H9 (cell line): ENCODE data around the gene HBP1. TPM values are rescaled to one million over a fixed set of nuclear protein-coding genes. Genes with fewer than 3 reads are reported as not detected.

Experiments
- DNase-seq: peaks from one replicate; pipeline ENCODE4 v3.0.0-alpha.2; 2017
- H2AFZ ChIP-seq: one replicate; pipeline ENCODE4 v1.6.1; 2013; ENCODE audit warnings: mild to moderate bottlenecking, low read length, control low read depth, moderate library complexity
- H2AK5ac ChIP-seq: 2 replicates; pipeline ENCODE4 v1.6.1; 2013; ENCODE audit warnings: low read length, control low read depth, mixed read lengths; ENCODE audit not compliant: insufficient read length
- H2BK120ac ChIP-seq: one replicate; pipeline ENCODE4 v1.6.1; 2013; ENCODE audit warnings: low read depth, mild to moderate bottlenecking, low read length, control low read depth, inconsistent platforms; ENCODE audit not compliant: poor library complexity, severe bottlenecking
- H2BK12ac ChIP-seq: 2 replicates; pipeline ENCODE4 v1.6.1; 2013; ENCODE audit warnings: low read length, control low read depth, mixed read lengths, low read depth; ENCODE audit not compliant: insufficient read length
- H2BK15ac ChIP-seq: 2 replicates; pipeline ENCODE4 v1.6.1; 2013; ENCODE audit warnings: low read depth, low read length, control low read depth
- H2BK20ac ChIP-seq: one replicate; pipeline ENCODE4 v1.6.1; 2013; ENCODE audit warnings: low read depth, mild to moderate bottlenecking, low read length, control low read depth, inconsistent platforms; ENCODE audit not compliant: poor library complexity, severe bottlenecking
- H2BK5ac ChIP-seq: 2 replicates; pipeline ENCODE4 v1.6.1; 2013; ENCODE audit warnings: low read length, control low read depth, mixed read lengths; ENCODE audit not compliant: insufficient read length
- H3K14ac ChIP-seq: 2 replicates; pipeline ENCODE4 v1.6.1; 2013; ENCODE audit warnings: low read length, control low read depth; ENCODE audit not compliant: insufficient read depth
- H3K18ac ChIP-seq: 2 replicates; pipeline ENCODE4 v1.6.1; 2013; ENCODE audit warnings: low read depth, mild to moderate bottlenecking, mixed read lengths, low read length, control low read depth; ENCODE audit not compliant: insufficient read length
- H3K23ac ChIP-seq: 2 replicates; pipeline ENCODE4 v1.6.1; 2013; ENCODE audit warnings: low read length, control low read depth, mixed read lengths, low read depth; ENCODE audit not compliant: insufficient read length
- H3K23me2 ChIP-seq: 2 replicates; pipeline ENCODE4 v1.6.1; 2013; ENCODE audit warnings: low read depth, mild to moderate bottlenecking, mixed read lengths, low read length, control low read depth; ENCODE audit not compliant: insufficient read length, poor library complexity, severe bottlenecking
- H3K27ac ChIP-seq: 2 replicates; pipeline ENCODE4 v1.5.1; 2013; ENCODE audit warnings: low read length, control low read depth, mixed read lengths, low read depth; ENCODE audit not compliant: insufficient read length
- H3K27me3 ChIP-seq: 2 replicates; pipeline ENCODE4 v1.6.1; 2013; ENCODE audit warnings: low read length, control low read depth, inconsistent platforms; ENCODE audit not compliant: insufficient read depth
- H3K4ac ChIP-seq: 2 replicates; pipeline ENCODE4 v1.6.1; 2013; ENCODE audit warnings: low read depth, mild to moderate bottlenecking, control low read depth, inconsistent platforms, low read length, moderate library complexity
- H3K4me1 ChIP-seq: 2 replicates; pipeline ENCODE4 v1.6.1; 2013; ENCODE audit warnings: low read length, control low read depth, inconsistent platforms; ENCODE audit not compliant: insufficient read depth
- H3K4me2 ChIP-seq: 2 replicates; pipeline ENCODE4 v1.6.1; 2013; ENCODE audit warnings: low read length, control low read depth, mixed read lengths; ENCODE audit not compliant: insufficient read length, insufficient read depth
- H3K56ac ChIP-seq: 2 replicates; pipeline ENCODE4 v1.6.1; 2013; ENCODE audit warnings: low read depth, mild to moderate bottlenecking, mixed read lengths, low read length, control low read depth; ENCODE audit not compliant: insufficient read length
- H3K79me1 ChIP-seq: 2 replicates; pipeline ENCODE4 v1.6.1; 2013; ENCODE audit warnings: low read depth, mild to moderate bottlenecking, moderate library complexity, low read length, control low read depth, inconsistent platforms; ENCODE audit not compliant: insufficient read depth, poor library complexity, severe bottlenecking
- H3K79me2 ChIP-seq: 2 replicates; pipeline ENCODE4 v1.6.1; 2013; ENCODE audit warnings: low read length, control low read depth, inconsistent platforms; ENCODE audit not compliant: insufficient read depth
- H3K9ac ChIP-seq: 2 replicates; pipeline ENCODE4 v1.6.1; 2013; ENCODE audit warnings: low read length, control low read depth, mixed read lengths; ENCODE audit not compliant: insufficient read length; ENCODE audit errors: extremely low read depth
- H3K9me3 ChIP-seq: one replicate; pipeline ENCODE4 v1.6.1; 2013; ENCODE audit warnings: low read depth, low read length, inconsistent platforms; ENCODE audit not compliant: control insufficient read depth
- H3T11ph ChIP-seq: one replicate; pipeline ENCODE4 v1.6.1; 2013; ENCODE audit warnings: mild to moderate bottlenecking, low read length, control low read depth, inconsistent platforms
- H4K20me1 ChIP-seq: one replicate; pipeline ENCODE4 v1.6.1; 2013; ENCODE audit not compliant: control insufficient read depth, insufficient read length, insufficient read depth
- H4K5ac ChIP-seq: 2 replicates; pipeline ENCODE4 v1.6.1; 2013; ENCODE audit warnings: low read depth, mild to moderate bottlenecking, mixed read lengths, low read length, control low read depth; ENCODE audit not compliant: insufficient read length
- H4K8ac ChIP-seq: replicated peaks from 2 replicates; pipeline ENCODE4 v1.6.1; 2013; ENCODE audit warnings: low read length, control low read depth, mixed read lengths, low read depth; ENCODE audit not compliant: insufficient read length
- H4K91ac ChIP-seq: 2 replicates; pipeline ENCODE4 v1.6.1; 2013; ENCODE audit warnings: low read depth, mild to moderate bottlenecking, moderate library complexity, mixed read lengths, low read length, control low read depth; ENCODE audit not compliant: insufficient read length
- H3K27ac Mint-ChIP-seq, 3 experiments: 2 replicates in 2 of 3; 3 replicates in 1 of 3; pipeline ENCODE4 v1.8.0; 2020 to 2021; ENCODE audit warnings: mixed read lengths in 3 of 3, mild to moderate bottlenecking in 1 of 3, moderate library complexity in 1 of 3
- H3K27me3 Mint-ChIP-seq: 2 replicates; pipeline ENCODE4 v1.8.0; 2021; ENCODE audit warnings: low read depth, mild to moderate bottlenecking, moderate library complexity, mixed read lengths
- H3K36me3 Mint-ChIP-seq, 3 experiments: 2 replicates in 2 of 3; 3 replicates in 1 of 3; pipeline ENCODE4 v1.8.0; 2020 to 2021; ENCODE audit warnings: low read depth in 3 of 3, mixed read lengths in 3 of 3; ENCODE audit not compliant: insufficient read depth in 1 of 3
- H3K4me1 Mint-ChIP-seq, 2 experiments: 2 replicates each; pipeline ENCODE4 v1.8.0; 2020; ENCODE audit warnings: mixed read lengths in 2 of 2
- H3K4me3 Mint-ChIP-seq, 2 experiments: 2 replicates in 1 of 2; 3 replicates in 1 of 2; pipeline ENCODE4 v1.8.0; 2020 to 2021; ENCODE audit warnings: mild to moderate bottlenecking in 2 of 2, mixed read lengths in 2 of 2, moderate library complexity in 1 of 2
- H3K9me3 Mint-ChIP-seq, 2 experiments: 2 replicates in 1 of 2; 3 replicates in 1 of 2; pipeline ENCODE4 v1.8.0; 2020; ENCODE audit warnings: mild to moderate bottlenecking in 2 of 2, mixed read lengths in 2 of 2, moderate library complexity in 1 of 2
- CTCF ChIP-seq: fragments of 200-600 bp; sonication (generic); conservative IDR thresholded peaks from 3 replicates; pipeline ENCODE4 v1.8.0; 2021; ENCODE audit warnings: antibody characterized with exemption, mild to moderate bottlenecking
- WGBS: extraction: QIAGEN DNeasy Blood & Tissue Kit; methylation state at CpG from one replicate; pipeline ENCODE4 v1.1.7; 2013; ENCODE audit warnings: missing lambda C conversion rate, low lambda C conversion rate, mixed read lengths; ENCODE audit not compliant: insufficient read length; ENCODE audit errors: extremely low coverage; 5-methylcytosine and 5-hydroxymethylcytosine counted together
- total RNA-seq: library from RNA; stranded (reverse); gene quantifications from 2 replicates; pipeline ENCODE4 v1.2.1, GENCODE V29; 2021

The HBP1 gene
- total RNA-seq, 1 experiment from 2014 or later, result 27.6 TPM

DNA sequence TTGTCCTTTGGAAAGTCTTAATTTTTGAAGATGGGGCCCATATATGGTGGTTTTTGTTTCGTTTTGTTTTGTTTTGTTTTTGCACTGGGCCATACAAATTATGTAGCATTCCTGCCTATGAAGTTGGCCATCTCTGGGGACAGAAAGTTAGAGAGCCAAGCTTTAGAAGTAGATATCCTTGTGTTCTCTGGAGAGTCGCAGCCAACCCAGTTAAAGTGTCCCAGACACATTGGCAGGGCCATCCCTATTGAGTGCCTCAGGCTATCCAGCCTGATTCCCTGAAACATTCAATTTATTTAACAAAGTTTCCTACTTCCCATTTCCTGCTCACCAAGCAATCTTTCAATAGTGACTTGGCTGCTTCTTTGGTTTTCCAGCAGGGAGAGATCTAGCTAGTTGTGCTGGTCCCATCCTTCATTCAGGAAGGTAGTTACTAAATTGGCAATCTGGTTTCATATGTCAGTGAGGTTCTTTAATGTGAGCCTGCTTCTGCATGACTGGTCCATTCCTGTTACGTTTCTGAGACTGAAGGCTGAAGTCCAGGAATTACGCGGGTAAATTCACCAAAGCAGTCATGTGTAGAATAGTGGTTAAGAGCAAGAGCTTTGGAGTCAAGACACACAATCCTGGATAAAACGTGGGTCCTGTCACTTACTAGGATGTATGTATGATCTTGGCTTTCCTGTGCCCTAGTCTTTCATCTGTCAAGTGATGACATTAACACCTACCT, 49.3 kb upstream of the HBP1 start:
- H3K27ac ChIP-seq, result no peak overlapping the region
- H3K4ac ChIP-seq, result no peak overlapping the region
- H4K8ac ChIP-seq, result no peak overlapping the region
- no peaks in the 10 kb centered on the region for H3K79me1 ChIP-seq
- H3K27me3 ChIP-seq, result no peaks in the 10 kb centered on the region
- H3K23me2 ChIP-seq, result no peaks in the 10 kb centered on the region
- H3K56ac ChIP-seq, result no peak overlapping the region
- WGBS, result no CpG with 5 or more reads among the region's 6 CpGs
- no peak overlapping the region for H3K23ac ChIP-seq
- H2BK12ac ChIP-seq, result no peak overlapping the region
- no peak overlapping the region for H2BK20ac ChIP-seq
- H3K18ac ChIP-seq, result no peak overlapping the region
- H2BK15ac ChIP-seq, result no peak overlapping the region
- no peak overlapping the region for H4K5ac ChIP-seq
- H3K9me3 ChIP-seq, result no peaks in the 10 kb centered on the region
- H2BK120ac ChIP-seq, result no peak overlapping the region
- H3K14ac ChIP-seq, result no peak overlapping the region
- H2BK5ac ChIP-seq, result no peak overlapping the region
- H3K27me3 Mint-ChIP-seq, result no peaks in the 10 kb centered on the region
- H3K4me2 ChIP-seq, result no peak overlapping the region
- no peaks in the 10 kb centered on the region for H3K36me3 Mint-ChIP-seq
- no peak for DNase-seq
- H3K79me2 ChIP-seq, result no peaks in the 10 kb centered on the region
- no peaks in the 10 kb centered on the region for H3K9me3 Mint-ChIP-seq
- H3K4me1 ChIP-seq, result no peaks in the 10 kb centered on the region; the same call in 1 of the 2 replicates
- H4K20me1 ChIP-seq, result no peaks in the 10 kb centered on the region
- H3T11ph ChIP-seq, result no peak overlapping the region
- H3K27ac Mint-ChIP-seq, result peak overlapping the region in 1 of 3 experiments; percentile 15; a peak in 1 of 7 replicates
- H2AK5ac ChIP-seq, result no peak overlapping the region
- peaks cover 16 to 18% of the 10 kb centered on the region in 2 experiments for H3K4me1 Mint-ChIP-seq
- TF ChIP-seq CTCF, result no peak
- no peak overlapping the region for H2AFZ ChIP-seq
- H4K91ac ChIP-seq, result no peak overlapping the region
- no peak overlapping the region for H3K9ac ChIP-seq
- no peak overlapping the region for H3K4me3 Mint-ChIP-seq
